ENCODE data around the gene DPP6. TPM values are rescaled to one million over a fixed set of nuclear protein-coding genes. Genes with fewer than 3 reads are reported as not detected.

The DPP6 gene
- total RNA-seq, 1 donor = under 0.01 TPM

- TF ChIP-seq CTCF (IDR thresholded peaks at IDR 0.05; ENCODE audit: insufficient read depth, low read depth, low read length) = no peak
- DNase-seq (ENCODE audit: low read depth) = no peak
- no peak overlapping the region for H3K4me3 ChIP-seq (ENCODE audit: low read depth, low read length)
Measured at GRCh38 chr7:154748089-154748786, 696.0 kb downstream of the DPP6 start.

- no peak overlapping the region for H3K4me3 ChIP-seq (ENCODE audit: low read depth, low read length)
- TF ChIP-seq CTCF (IDR thresholded peaks at IDR 0.05; ENCODE audit: insufficient read depth, low read depth, low read length) = no peak
- no peak for DNase-seq (ENCODE audit: low read depth)
Measured at GRCh38 chr7:154750353-154750801, 698.2 kb downstream of the DPP6 start.

- no peak overlapping the region for H3K4me3 ChIP-seq (ENCODE audit: low read depth, low read length)
- TF ChIP-seq CTCF (IDR thresholded peaks at IDR 0.05; ENCODE audit: insufficient read depth, low read depth, low read length) = no peak
- no peak for DNase-seq (ENCODE audit: low read depth)
Measured at GRCh38 chr7:154753226-154753625, 701.0 kb downstream of the DPP6 start.

GRCh38 chr7:154757756-154758155 is 705.6 kb downstream of the DPP6 start:
- DNase-seq (ENCODE audit: low read depth) = no peak
- H3K4me3 ChIP-seq (ENCODE audit: low read depth, low read length) = no peak overlapping the region
- TF ChIP-seq CTCF (IDR thresholded peaks at IDR 0.05; ENCODE audit: insufficient read depth, low read depth, low read length) = no peak

GRCh38 chr7:154759989-154760388 is 707.8 kb downstream of the DPP6 start:
- no peak overlapping the region for H3K4me3 ChIP-seq (ENCODE audit: low read depth, low read length)
- no peak for TF ChIP-seq CTCF (IDR thresholded peaks at IDR 0.05; ENCODE audit: insufficient read depth, low read depth, low read length)
- DNase-seq (ENCODE audit: low read depth) = no peak

- H3K4me3 ChIP-seq (ENCODE audit: low read depth, low read length) = no peak overlapping the region
- DNase-seq (ENCODE audit: low read depth) = no peak
- no peak for TF ChIP-seq CTCF (IDR thresholded peaks at IDR 0.05; ENCODE audit: insufficient read depth, low read depth, low read length)
Measured at GRCh38 chr7:154765118-154765517, 712.9 kb downstream of the DPP6 start.

- DNase-seq (ENCODE audit: low read depth) = no peak
- no peak for TF ChIP-seq CTCF (IDR thresholded peaks at IDR 0.05; ENCODE audit: insufficient read depth, low read depth, low read length)
Measured at GRCh38 chr7:154767142-154767541, 714.9 kb downstream of the DPP6 start.

More at GRCh38 chr7:154767142-154767541, 714.9 kb downstream of the DPP6 start:
- H3K4me3 ChIP-seq (ENCODE audit: low read depth, low read length) = no peak overlapping the region
